HG03378 (cell line): Measurements from ENCODE around the gene SH2D7.

Experiments
- ATAC-seq: cut with Tn5 transposase; IDR thresholded peaks from one replicate; pipeline ENCODE4 v1.9.1; 2021; ENCODE audit warnings: mild to moderate bottlenecking, moderate library complexity; ENCODE audit not compliant: unreplicated experiment

SH2D7 gene

DNA sequence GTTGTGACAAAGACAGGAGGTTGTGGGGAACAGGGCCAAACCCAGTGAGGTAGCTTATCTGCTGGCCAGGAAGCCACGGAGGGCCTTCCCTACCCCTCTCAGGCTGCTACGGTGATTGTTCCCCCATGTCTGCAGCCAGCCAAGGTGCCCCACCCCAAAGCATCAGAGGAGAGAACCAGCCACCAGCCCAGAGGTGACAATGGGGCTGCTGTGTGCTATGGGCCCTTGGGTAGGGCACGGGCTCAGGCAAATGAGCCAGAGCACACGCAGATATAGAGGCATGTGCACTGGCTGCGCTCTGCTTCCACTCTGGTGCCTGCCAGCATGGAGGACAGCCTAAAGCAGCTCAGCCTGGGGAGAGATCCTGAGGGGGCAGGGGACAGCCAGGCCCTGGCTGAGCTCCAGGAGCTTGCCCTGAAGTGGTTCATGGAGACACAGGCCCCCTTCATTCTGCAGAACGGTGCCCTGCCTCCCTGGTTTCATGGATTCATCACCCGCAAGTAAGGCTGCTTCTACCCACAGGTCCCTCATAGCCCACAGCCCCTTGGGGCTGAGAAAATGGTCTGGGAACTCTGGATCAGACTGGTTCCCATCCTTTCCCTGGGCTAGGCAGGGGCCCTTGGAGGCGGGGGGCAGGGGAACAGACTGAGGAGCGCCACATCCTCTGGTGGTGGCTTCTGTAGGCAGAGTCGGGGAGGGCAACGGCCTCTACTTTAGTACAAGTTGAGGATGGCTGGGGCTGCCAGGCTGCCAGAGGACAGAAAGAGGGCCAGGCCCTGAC, at the start of gene SH2D7:
SH2D7 (plus strand) TSS at position 301 of the 781 bp plus-strand sequence; CDS start at position 325, 24 bp downstream.
- no peak for ATAC-seq

DNA sequence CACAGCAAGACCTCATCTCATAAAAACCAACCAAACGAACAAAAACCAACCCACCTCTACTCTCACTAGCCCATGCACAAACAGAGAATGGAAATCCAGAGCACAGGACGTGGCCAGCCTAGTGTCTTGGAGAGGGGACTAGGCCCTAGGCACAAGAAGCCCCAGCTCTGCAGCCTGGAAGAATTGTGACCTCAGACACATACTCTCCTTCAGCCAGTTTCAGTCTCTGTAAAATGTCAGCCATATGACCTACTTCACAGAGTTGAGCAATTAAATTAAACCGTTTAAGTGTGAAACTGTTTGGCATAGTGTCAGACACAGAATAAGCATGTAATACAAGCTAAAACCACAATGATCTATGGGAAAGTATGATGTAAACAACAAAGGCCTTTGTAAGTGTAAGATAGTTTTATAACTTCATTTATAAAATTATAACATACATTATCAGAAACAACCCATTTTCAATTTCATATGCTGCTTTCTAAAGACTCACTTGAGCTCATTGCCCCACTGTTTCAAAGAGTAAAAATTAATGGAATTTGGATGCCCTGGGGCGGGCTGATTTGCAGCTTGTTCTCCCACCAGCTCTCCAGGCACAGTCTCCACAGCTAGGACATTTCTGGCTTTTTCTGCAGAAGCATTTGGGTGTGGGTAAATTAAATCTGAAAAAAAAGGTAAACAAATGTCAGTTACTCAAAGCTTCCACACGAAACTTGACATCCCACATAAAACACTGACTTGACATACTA, 47.8 kb upstream of the SH2D7 start:
- no peak for ATAC-seq

DNA sequence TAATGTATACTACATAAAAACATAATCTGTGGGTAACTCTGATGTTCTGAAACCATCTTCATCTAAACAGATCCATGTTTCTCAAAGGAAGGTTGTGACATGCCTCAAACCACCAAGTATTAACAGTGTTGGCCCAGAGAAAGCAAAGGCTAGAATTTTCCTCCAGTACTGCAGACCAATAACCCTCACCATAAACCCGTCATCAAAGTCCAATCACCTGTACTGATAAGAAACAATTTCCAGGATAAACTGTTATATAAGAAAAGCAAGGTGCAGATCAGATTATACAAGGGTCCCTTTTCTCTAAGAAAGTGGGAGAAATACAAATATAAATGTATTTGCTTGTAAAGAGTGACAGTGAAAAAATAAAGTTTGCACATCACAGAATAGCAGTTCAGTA, 47.2 kb upstream of the SH2D7 start:
- no peak for ATAC-seq

DNA sequence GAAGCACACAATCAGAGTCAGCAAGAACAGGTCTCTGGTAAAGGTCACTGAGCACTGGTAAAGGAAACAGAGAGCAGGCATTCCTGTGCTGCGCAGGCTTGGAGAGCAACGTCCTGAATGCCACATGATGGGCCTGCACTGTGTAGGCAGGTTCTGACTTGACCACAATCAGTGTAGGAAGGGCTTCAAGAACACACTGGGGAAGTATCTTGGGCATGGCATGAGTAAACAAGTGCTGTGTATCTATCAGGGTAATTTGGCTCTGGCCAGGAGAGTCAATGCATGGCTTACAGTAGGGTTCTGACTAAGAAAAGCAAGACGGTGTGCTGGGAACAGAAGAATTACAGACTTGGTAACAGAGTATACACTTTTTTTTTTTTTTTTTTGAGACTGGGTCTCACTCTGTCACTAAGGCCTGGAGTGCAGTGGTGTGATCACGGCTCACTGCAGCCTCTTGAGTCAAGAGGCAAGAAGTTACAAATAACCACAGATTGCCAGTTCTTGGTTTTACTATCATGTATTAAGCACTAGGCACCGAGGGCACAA, 45.5 kb upstream of the SH2D7 start:
- no peak for ATAC-seq

DNA sequence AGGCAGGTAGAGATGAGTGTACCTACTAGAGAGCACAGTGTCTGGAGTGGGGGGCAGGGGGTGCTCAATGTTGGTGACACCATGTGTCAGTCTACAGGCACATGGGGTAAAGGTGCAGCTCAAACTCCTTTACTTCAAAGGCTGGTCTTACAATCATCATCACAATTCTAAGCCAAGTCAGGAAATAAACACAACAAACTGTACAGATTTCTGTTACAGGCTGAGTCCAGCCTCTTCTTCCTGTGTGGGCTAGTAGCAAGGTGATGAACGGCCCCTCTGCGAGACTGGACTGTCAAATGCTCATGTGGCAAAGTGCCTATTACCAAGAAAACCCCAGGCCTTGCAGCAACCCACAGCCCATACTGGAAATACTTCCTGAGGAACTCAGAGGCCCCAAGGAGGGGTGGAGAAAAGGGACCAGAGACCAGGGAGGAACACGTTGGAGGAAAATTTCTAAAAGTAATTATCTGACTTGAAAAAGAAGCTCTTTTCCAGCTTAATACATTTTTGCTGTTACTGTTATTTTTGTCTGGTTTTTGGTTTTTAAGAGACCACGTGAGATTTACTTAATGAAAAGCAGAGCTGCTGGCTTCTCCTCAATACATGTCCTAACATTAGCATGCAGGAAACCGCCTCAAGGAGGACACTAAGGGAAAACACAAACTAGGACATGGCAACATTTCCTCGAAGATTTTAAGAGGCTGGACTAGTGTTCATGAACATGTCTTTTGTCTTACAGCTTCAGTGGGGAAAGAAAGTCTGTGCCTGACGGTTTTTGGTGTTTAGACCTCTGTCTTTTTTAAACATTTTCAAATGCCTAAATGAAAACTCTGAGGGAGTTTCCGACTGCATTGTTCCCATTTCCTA, 44.4 kb upstream of the SH2D7 start:
- no peak for ATAC-seq

DNA sequence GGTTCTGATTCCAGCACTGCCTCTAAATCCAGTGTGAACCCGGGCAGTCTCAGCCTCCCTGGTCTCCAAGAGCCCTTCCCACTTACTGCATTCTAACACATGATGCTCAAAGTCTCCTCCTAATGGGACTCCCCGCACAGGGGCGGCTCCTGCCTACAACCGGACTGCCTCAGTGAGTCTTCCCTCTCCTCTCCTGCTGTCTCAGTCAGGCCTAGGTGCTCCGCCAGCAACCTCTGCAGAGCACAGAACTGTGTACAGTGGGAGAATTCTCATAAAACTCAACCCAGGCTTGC, 43.8 kb upstream of the SH2D7 start:
- no peak for ATAC-seq

DNA sequence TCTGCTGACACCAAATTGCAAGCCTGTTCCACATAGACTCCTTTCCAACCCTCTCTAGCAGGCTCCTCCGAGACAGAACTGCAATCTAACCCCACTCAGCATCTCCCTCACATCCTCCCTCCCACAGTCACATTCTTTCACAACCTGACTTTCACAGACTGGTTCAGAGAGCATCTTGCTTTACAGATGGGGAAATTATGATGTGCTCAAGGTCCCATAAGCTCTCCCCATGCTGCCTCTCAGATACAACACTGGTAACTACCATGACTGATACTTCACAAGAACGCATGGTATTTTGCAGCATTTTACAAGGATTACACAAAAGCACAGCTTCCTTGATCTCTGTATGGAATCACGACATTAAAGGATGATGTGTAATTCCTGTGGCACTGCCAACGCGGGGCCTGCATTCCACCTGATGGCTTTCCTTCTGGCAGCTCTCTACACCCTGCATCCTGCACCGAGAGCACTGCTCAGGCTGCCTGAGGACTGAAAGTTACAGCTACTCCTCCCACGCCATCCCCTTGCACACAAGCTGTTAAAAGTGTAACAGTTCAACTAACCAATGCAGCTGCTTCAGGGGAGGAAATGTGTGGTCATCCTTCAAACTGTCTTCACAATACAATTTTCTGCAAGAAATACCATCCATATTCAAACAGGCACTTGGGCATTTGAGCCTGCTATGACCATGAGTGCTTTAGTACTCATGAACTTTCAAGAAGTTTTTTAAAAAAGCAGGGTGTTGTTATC, 42.5 kb upstream of the SH2D7 start:
- ATAC-seq, result peak; percentile 57

DNA sequence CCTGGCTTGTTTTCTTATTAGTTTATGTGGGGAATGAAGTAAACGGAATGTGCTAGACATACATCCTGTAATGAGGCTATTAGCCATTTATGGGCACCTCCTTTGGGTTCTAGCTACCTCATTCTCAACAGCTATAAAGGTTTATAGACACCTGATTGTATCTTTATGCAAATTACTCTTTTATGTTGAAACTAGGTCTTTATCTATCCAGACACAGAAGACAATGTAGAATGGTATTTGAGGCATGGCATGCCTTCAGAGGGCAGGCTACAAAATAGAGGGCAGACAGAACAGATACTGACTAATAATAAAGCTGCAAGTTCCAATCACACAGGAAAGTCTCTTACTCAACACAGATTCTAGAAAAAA, 41.9 kb upstream of the SH2D7 start:
- peak; percentile 5 for ATAC-seq

DNA sequence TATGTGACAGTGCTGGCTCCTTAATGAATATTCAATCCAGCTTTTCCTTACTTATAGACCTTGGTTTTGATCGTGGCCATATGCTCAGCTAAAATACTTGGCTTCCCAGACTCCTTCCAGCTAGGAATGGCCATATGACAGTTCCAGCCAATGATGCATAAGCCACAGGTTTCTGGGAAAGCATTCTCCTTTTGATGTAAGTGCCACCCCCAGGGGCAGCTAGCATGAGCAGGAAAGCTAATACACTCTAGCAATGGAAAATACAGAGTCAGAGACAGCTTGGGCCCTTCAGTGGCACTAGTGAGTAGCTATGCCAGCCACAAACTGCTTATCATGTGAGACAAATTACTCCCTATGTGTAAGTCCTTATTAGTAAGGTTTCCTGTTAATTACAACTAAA, 41.5 kb upstream of the SH2D7 start:
- ATAC-seq, result no peak

DNA sequence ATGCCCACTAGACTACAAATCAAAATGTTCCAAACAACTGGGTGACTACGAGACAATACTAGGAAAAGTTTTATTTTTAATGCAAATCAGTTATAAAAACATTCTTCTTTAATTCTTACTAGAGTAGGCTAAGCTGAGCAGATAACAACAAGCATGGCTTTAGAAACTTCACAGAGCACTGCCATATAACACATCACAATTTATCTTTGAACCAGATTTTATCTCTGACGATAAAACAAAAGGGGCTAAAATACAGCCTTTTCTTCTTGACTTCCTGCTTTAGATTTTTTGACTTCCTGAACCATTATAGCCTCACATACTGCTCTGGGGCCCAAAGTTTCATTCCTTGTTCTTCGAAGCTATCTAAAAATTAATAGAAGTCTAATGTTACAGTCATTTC, 40.8 kb upstream of the SH2D7 start:
- no peak for ATAC-seq

DNA sequence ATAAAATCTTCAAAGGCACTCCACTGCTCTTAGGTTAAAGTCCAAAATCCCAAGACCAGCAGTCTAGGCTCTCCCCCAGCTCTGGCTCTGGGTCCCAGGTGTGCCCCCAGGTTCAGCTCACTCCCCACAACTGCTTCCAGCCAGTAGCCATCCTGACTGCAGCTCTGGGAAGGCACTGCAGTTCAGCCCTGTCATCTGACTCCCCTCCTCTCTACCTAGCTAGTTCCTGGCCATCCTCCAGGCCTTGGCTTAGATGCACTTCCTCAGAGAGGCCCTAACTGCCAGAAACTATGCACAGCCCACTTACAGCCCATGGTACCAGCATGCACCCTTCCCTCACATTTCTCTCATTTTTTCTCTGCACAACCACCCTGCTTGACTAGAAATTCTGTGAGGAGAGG, 40.4 kb upstream of the SH2D7 start:
- ATAC-seq, result no peak

DNA sequence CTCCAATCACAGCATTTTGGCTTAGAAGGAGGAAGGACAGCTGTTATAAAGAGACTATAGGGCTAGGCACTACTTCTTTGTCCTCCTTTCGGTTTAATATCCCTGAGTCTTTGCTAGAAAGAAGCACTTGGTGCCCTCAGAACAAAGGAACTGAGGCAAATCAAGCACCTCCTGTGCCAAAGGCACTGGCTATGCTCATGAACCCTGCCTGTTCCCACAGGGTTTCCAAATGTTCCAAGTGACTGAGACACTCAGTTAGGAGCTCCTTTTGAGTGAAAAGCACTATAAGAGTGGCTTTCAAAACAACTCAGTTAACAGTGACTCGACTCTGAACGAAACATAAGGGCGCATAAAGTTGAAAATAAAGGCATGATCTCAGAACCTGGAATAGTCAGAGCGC, 39.8 kb upstream of the SH2D7 start:
- no peak for ATAC-seq

DNA sequence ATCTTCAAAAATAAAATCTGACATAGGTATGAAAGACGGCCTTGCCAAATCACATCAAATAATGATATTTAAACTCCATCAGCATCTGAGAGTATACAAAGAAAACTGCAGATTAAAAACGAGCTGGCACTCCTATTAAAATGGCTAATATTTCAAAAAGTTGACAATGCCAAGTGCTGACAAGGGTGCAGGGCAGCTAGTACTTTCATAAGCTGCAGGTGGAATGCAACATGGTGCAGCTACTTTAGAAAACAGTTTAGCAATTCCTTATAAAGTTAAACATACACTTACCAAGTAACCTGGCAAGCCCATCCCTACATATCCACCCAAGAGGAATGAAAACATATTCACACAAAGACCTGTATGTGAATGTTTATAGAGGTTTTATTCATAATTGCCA, 37.8 kb upstream of the SH2D7 start:
- no peak for ATAC-seq

DNA sequence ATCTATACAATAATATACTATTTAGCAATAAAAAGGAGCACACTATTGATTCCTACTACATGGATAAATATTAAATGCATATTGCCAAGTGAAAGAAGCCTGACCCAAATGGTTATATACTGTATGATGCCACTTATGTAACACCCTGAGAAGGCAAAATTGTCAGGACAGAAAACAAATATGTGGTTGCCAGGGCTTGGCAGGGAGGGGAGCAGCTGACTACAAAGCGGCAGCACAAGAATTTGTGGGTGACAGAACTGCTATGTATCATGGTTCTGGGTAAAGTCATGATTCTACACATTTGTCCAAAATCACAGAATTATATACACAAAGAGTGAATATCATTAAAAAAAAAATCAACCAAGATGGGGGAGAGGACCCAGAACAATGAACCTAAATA, 37.4 kb upstream of the SH2D7 start:
- ATAC-seq, result no peak

DNA sequence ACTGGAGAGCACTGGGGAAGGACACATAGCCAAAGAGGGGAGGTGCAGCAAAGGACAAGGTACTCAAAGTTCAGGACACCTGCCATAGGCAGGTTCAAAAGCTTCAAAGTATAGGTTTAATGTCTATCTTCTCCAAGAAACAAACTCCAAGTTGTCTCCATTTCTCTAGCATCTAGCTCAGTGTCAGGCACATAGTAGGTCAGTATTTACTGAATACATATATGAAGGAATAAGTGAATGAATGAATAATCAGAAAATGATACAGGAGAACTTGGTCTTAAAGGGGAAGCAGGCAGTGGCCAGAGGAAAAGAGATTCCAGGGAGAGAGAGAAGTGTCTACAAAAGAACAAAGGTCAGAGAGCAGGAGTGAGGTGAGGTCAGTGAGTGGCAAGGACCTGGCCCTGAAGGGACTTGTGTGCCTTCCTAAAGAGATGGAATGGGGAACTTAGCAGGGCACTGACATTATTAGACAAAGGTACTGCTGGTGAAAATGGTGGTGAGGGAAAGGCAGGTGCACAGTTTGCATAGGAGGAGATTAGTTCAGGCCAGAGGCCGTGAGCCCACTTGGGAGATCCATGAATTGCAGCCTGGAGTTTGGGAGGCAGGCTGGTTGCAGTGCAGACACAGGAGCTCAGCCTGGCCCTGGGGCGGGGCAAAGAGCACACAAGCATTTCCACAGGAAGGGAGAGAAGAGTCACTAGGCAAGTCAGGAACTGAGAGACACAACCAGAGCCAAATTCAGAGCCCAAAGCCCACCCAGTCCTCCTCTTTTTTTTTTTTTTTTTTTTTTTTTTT, 36.2 kb upstream of the SH2D7 start:
- ATAC-seq, result no peak

DNA sequence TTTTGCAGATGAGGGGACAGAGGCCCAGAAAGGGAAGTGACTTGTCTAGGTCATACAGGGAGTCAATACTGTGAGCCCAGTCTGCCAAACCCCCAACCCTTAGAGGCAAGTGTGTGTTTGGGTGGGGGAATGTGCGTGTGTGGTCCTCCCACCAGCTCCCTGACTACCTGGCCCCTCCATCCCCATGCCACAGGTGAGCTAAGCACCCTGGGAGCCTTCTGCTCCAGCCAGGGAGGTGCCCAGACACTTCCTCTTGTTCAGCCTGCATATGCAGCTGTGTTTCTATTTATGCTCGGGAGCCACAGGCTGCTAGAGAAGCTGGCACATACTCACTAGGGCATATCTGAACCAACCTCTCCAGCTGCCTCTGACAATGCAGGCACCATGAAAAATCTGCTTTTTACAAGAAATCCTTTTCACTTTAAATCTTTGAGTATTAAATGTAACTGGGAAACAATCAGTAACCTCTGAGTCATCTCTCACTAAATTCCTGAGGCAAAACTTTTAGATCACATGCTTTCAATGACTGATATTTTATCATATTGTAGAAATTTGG, 35.6 kb upstream of the SH2D7 start:
- ATAC-seq, result no peak

DNA sequence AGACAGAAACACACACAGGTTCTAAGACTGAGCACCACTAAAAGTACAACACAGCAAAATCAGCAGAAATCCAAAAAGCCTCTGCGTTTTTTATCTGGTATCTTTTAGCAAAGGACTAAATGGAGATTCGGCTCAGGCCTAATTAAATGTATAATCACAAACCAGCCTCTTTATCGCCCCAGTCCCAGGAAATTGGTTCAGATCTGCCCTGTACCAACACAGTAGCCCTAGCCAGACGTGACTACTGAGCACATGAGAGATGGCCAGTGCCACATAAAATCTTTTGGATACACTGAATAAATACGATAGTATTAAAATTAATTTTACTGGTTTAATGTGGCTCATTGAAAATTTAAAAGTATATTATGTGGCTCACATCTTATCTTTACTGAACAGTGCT, 34.6 kb upstream of the SH2D7 start:
- ATAC-seq, result no peak

DNA sequence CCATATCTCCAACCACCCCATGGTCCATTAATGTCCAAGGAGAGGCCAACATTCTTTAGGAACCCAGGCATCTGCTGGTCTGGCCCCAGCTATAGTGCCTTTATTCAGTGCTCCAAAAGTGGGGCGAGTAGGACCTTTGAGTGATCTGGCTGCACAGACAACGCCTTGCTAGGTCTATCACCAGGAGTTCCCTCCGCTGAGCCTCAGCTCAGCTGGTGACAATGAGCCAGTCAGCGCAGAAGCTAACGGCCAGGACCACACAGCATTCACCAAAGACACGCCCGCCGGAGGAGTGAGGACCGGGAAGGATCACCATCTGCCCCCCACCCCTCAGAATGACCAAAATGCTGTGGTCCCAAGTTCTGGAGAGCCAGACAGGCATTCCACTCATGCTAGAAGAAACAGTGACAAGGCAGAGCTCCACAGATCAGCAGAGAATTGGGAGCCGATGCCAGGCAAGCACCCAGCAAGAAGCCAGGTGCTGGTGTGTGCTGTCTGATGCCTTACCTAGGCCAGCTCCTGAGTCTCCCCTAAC, 33.9 kb upstream of the SH2D7 start:
- no peak for ATAC-seq

DNA sequence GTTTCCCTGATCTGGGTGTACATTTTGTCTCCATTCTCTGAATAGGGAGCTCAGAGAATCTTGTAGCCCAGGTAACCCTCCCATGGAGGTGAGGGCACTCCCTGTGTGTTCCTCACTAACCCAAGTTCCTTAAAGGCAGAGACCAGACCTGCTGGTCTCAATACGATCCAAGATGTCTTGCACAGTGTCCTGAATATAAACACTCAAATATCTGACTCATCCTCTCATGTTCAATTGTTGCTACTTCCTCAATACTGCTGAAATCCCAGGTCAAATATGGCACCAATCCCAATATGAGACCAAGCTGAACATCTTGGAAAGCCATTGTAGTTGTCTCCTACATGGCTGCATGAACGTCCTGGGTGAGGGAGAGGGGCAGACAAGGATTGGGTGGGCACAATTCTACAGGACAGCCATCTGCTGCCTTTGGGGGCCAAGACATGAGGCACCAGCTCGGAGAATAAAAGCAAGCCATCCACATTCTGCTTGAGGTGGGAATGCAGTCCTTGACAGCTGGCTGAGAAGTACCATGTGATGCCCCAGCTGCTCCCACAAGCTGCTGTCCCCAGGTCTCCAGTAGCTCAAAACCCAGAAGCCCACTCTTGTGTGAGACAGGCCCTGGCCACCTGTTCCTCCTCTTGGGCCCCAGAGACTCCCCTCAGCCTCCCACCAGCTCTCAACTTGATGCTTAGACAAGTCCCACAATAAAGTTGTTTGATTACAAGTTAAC, 33.1 kb upstream of the SH2D7 start:
- ATAC-seq, result no peak
